Upper lobe of left lung (tissue), 4 donors: ENCODE results near the gene GOLGA8J.
"Not testable (repeated sequence)": the region's sequence is repeated elsewhere in the genome, so short reads cannot be mapped to it uniquely, and the experiment has no call there.

ENCODE experiments used
- CTCF ChIP-seq, 6 experiments: fragments of 450-650 bp in 4 of 6; fragments of 200-600 bp in 2 of 6; sonication (generic) in 2 of 6; IDR thresholded peaks; one replicate each; pipeline ENCODE4 v1.5.1; 2016 to 2019; ENCODE audit warnings: antibody characterized with exemption in 6 of 6
- EP300 ChIP-seq, 4 donors: sonication (generic); formaldehyde crosslinking; IDR thresholded peaks; one replicate each; pipeline ENCODE4 v1.5.1; 2017; ENCODE audit warnings: antibody characterized with exemption in 4 of 4, control low read depth in 2 of 4
- POLR2A ChIP-seq, 4 donors: fragments of 450-650 bp; IDR thresholded peaks; one replicate each; pipeline ENCODE4 v1.5.1; 2016 to 2017; ENCODE audit warnings: antibody characterized with exemption in 4 of 4, mild to moderate bottlenecking in 2 of 4
- POLR2AphosphoS5 ChIP-seq, 2 donors: sonication (generic); formaldehyde crosslinking; IDR thresholded peaks; one replicate each; pipeline ENCODE4 v1.5.1; 2017; ENCODE audit warnings: antibody characterized with exemption in 2 of 2

- TF ChIP-seq POLR2A, CTCF, EP300, POLR2AphosphoS5 (IDR thresholded peaks at IDR 0.05): not testable (repeated sequence)
These were observed 47.3 kb downstream of the GOLGA8J start for GRCh38 chr15:30130066-30130465.
